Vagina (tissue), 2 donors: Measurements from ENCODE around the gene SLA2.

Experiments used
- CTCF ChIP-seq, 3 experiments: fragments of 450-650 bp in 2 of 3; fragments of 200-600 bp in 1 of 3; sonication (generic) in 1 of 3; IDR thresholded peaks; one replicate each; pipeline ENCODE4 v1.5.1; 2017 to 2019; ENCODE audit warnings: antibody characterized with exemption in 3 of 3, mild to moderate bottlenecking in 2 of 3, moderate library complexity in 2 of 3
- POLR2A ChIP-seq, 2 donors: fragments of 450-650 bp; IDR thresholded peaks; one replicate each; pipeline ENCODE4 v1.6.1; 2017; ENCODE audit warnings: antibody characterized with exemption in 2 of 2, mild to moderate bottlenecking in 2 of 2, moderate library complexity in 2 of 2
- POLR2AphosphoS5 ChIP-seq, 2 donors: sonication (generic); formaldehyde crosslinking; IDR thresholded peaks; one replicate each; pipeline ENCODE4 v1.9.0; 2017; ENCODE audit warnings: antibody characterized with exemption in 2 of 2, mild to moderate bottlenecking in 2 of 2, low read depth in 1 of 2; ENCODE audit not compliant: insufficient read depth in 1 of 2

- TF ChIP-seq CTCF (IDR thresholded peaks at IDR 0.05), result no peak
- peak in 1 of 2 donors; percentile 63 for TF ChIP-seq POLR2A (IDR thresholded peaks at IDR 0.05)
- TF ChIP-seq POLR2AphosphoS5 (IDR thresholded peaks at IDR 0.05; ENCODE audit: insufficient read depth in 1 of 2, low read depth in 1 of 2), result peak in 1 of 2 donors; percentile 83
Measured at GRCh38 chr20:36573103-36573797, 72.7 kb downstream of the SLA2 start, which contains the start of gene TGIF2.
